K562 (cell line): ENCODE measurements around the gene GDF2. TPM values are rescaled to one million over a fixed set of nuclear protein-coding genes. Genes with fewer than 3 reads are reported as not detected.

Experiments
- CBX8 ChIP-seq: fragments of 200-600 bp; sonication (generic); IDR thresholded peaks from 2 replicates; pipeline ENCODE4 v1.6.1; 2012; ENCODE audit warnings: borderline replicate concordance, mixed run types, low read depth, mild to moderate bottlenecking, moderate library complexity, mixed read lengths, low read length, control low read depth, inconsistent platforms; ENCODE audit not compliant: poor library complexity, severe bottlenecking; ENCODE audit errors: extremely low read depth
- ELF2 ChIP-seq: fragments of 250-450 bp; sonication (Bioruptor Pico); IDR thresholded peaks from 2 replicates; pipeline ENCODE4 v1.5.0; 2021; ENCODE audit warnings: mild to moderate bottlenecking
- EZH2 ChIP-seq: IDR thresholded peaks from 2 replicates; pipeline ENCODE4 v1.6.1; 2012; ENCODE audit warnings: low read depth, mild to moderate bottlenecking, inconsistent platforms, low read length, borderline replicate concordance
- SRF ChIP-seq, 2 experiments: fragments of 250-450, 450-650 bp in 1 of 2; sonication (Bioruptor Pico) in 1 of 2; sonication (generic) in 1 of 2; formaldehyde crosslinking; IDR thresholded peaks; 2 replicates each; pipeline versions ENCODE4 v1.5.0 to v1.5.1; 2020 to 2022; ENCODE audit warnings: mild to moderate bottlenecking in 1 of 2, missing genetic modification reagents in 1 of 2
- STAG1 ChIP-seq: sonication (generic); formaldehyde crosslinking; IDR thresholded peaks from 2 replicates; pipeline ENCODE4 v1.5.0; 2020; ENCODE audit warnings: missing genetic modification reagents, borderline replicate concordance
- U2AF2 ChIP-seq: fragments of 200-400 bp; formaldehyde crosslinking; optimal IDR thresholded peaks from 2 replicates; pipeline ENCODE3; 2017; ENCODE audit warnings: low read depth, mild to moderate bottlenecking, low read length
- polyA plus RNA-seq, 8 experiments: library from polyadenylated mRNA; depleted of rRNA in 4 of 8; stranded (reverse) in 5 of 8; unstranded in 3 of 8; fragments of >200 nt; fragmentation: Nextera tagmentation in 2 of 8; fragmentation: Illumina TruSeq in 1 of 8; extraction: Ambion mirVana in 2 of 8; extraction: Trizol in 1 of 8; gene quantifications; 2 replicates each; pipeline versions ENCODE4 v1.2.1 to v1.2.3, GENCODE V29; 2011 to 2014; ENCODE audit warnings: inconsistent platforms in 1 of 8, missing spikeins in 1 of 8
- total RNA-seq, 7 experiments: library from RNA; depleted of rRNA in 6 of 7; stranded (reverse); fragments of >200 nt in 6 of 7; fragmentation: Illumina TruSeq in 2 of 7; extraction: Trizol in 2 of 7; gene quantifications; 2 replicates each; pipeline versions ENCODE4 v1.2.1 to v1.2.3, GENCODE V29; 2011 to 2021; ENCODE audit warnings: low replicate concordance in 1 of 7
- TF ChIP-seq, protein P1 (sequence below): sonication (generic); formaldehyde crosslinking; IDR thresholded peaks from 2 replicates; pipeline ENCODE4 v1.8.0; 2023; ENCODE audit warnings: missing genetic modification reagents, mild to moderate bottlenecking, borderline replicate concordance
- TF ChIP-seq, protein P2 (sequence below): sonication (generic); formaldehyde crosslinking; IDR thresholded peaks from 2 replicates; pipeline ENCODE4 v1.8.1; 2023; ENCODE audit warnings: mild to moderate bottlenecking, missing genetic modification reagents
- TF ChIP-seq, protein P3 (sequence below): sonication (generic); formaldehyde crosslinking; IDR thresholded peaks from 2 replicates; pipeline ENCODE4 v1.8.0; 2022; ENCODE audit warnings: mild to moderate bottlenecking, missing genetic modification reagents
- TF ChIP-seq, protein P4 (sequence below), 2 experiments: fragments of 200-800 bp in 1 of 2; sonication (Bioruptor generic) in 1 of 2; sonication (generic) in 1 of 2; formaldehyde crosslinking in 1 of 2; IDR thresholded peaks in 1 of 2; conservative IDR thresholded peaks in 1 of 2; 2 replicates each; pipeline versions ENCODE4 v1.5.0 to v1.6.1; 2016 to 2020; ENCODE audit warnings: missing compliant biosample characterization in 1 of 2, missing genetic modification characterization in 1 of 2, missing genetic modification reagents in 1 of 2

GDF2 gene
- total and polyA plus RNA-seq, 9 of the 15 experiments (the other 6 are each of a cell fraction or from before 2014, with no cell fraction given), result 0.08 to 0.58 (median 0.27) TPM; not detected in 2

DNA sequence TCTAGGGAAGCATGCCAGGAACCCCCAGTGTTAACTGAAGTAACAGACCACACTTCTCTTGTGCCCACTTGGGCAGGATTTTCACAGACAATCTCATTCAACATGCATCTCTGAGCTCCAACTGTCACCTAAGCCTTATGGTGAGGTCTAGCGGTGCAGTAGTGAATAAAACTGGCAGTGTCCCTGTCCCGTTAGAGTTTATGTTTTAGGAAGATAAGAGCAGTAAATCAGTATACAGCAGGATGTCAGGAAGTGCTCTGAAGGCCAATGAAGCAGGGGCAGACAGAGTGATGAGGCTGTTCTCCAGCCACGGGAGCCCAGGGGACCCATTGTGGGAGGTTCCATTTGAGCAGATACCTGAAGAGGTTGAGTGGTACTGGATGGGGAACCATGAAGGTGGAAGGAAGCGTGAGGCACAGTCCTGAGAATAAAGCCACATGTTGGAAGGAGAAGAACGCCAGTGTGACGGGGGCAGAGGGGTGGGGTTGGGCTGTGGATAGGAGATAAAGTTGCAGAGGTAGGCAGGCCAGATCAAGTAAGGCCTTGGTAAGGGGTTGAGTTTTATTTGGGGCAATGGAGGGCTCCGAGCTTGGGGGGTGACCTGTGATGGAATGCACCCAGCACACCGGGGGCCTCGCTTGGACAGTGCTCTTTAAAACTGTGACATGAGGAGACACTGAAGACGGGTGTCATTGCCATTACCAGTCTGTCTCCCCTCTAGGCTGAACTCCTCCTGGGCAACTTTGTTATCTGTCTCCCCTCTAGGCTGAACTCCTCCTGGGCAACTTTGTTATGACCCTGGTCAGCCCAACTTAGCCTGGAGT, 15.7 kb upstream of the GDF2 start (continued):
- TF ChIP-seq, protein P1, sequence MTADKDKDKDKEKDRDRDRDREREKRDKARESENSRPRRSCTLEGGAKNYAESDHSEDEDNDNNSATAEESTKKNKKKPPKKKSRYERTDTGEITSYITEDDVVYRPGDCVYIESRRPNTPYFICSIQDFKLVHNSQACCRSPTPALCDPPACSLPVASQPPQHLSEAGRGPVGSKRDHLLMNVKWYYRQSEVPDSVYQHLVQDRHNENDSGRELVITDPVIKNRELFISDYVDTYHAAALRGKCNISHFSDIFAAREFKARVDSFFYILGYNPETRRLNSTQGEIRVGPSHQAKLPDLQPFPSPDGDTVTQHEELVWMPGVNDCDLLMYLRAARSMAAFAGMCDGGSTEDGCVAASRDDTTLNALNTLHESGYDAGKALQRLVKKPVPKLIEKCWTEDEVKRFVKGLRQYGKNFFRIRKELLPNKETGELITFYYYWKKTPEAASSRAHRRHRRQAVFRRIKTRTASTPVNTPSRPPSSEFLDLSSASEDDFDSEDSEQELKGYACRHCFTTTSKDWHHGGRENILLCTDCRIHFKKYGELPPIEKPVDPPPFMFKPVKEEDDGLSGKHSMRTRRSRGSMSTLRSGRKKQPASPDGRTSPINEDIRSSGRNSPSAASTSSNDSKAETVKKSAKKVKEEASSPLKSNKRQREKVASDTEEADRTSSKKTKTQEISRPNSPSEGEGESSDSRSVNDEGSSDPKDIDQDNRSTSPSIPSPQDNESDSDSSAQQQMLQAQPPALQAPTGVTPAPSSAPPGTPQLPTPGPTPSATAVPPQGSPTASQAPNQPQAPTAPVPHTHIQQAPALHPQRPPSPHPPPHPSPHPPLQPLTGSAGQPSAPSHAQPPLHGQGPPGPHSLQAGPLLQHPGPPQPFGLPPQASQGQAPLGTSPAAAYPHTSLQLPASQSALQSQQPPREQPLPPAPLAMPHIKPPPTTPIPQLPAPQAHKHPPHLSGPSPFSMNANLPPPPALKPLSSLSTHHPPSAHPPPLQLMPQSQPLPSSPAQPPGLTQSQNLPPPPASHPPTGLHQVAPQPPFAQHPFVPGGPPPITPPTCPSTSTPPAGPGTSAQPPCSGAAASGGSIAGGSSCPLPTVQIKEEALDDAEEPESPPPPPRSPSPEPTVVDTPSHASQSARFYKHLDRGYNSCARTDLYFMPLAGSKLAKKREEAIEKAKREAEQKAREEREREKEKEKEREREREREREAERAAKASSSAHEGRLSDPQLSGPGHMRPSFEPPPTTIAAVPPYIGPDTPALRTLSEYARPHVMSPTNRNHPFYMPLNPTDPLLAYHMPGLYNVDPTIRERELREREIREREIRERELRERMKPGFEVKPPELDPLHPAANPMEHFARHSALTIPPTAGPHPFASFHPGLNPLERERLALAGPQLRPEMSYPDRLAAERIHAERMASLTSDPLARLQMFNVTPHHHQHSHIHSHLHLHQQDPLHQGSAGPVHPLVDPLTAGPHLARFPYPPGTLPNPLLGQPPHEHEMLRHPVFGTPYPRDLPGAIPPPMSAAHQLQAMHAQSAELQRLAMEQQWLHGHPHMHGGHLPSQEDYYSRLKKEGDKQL (CRISPR knock-in tag), result no peak
- TF ChIP-seq U2AF2 (no peak), CBX8 (no peak), SRF (CRISPR knock-in tag; IDR thresholded peaks at IDR 0.05) (no peak), STAG1 (CRISPR knock-in tag) (no peak), EZH2 (no peak), ELF2 (CRISPR knock-in tag) (no peak)
- TF ChIP-seq, protein P2, sequence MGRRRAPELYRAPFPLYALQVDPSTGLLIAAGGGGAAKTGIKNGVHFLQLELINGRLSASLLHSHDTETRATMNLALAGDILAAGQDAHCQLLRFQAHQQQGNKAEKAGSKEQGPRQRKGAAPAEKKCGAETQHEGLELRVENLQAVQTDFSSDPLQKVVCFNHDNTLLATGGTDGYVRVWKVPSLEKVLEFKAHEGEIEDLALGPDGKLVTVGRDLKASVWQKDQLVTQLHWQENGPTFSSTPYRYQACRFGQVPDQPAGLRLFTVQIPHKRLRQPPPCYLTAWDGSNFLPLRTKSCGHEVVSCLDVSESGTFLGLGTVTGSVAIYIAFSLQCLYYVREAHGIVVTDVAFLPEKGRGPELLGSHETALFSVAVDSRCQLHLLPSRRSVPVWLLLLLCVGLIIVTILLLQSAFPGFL (CRISPR knock-in tag), result no peak
- TF ChIP-seq, protein P3, sequence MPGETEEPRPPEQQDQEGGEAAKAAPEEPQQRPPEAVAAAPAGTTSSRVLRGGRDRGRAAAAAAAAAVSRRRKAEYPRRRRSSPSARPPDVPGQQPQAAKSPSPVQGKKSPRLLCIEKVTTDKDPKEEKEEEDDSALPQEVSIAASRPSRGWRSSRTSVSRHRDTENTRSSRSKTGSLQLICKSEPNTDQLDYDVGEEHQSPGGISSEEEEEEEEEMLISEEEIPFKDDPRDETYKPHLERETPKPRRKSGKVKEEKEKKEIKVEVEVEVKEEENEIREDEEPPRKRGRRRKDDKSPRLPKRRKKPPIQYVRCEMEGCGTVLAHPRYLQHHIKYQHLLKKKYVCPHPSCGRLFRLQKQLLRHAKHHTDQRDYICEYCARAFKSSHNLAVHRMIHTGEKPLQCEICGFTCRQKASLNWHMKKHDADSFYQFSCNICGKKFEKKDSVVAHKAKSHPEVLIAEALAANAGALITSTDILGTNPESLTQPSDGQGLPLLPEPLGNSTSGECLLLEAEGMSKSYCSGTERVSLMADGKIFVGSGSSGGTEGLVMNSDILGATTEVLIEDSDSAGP (CRISPR knock-in tag), result no peak
- TF ChIP-seq, protein P4, sequence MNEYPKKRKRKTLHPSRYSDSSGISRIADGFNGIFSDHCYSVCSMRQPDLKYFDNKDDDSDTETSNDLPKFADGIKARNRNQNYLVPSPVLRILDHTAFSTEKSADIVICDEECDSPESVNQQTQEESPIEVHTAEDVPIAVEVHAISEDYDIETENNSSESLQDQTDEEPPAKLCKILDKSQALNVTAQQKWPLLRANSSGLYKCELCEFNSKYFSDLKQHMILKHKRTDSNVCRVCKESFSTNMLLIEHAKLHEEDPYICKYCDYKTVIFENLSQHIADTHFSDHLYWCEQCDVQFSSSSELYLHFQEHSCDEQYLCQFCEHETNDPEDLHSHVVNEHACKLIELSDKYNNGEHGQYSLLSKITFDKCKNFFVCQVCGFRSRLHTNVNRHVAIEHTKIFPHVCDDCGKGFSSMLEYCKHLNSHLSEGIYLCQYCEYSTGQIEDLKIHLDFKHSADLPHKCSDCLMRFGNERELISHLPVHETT (CRISPR knock-in tag; conservative IDR thresholded peaks at IDR 0.05 in 1 of 2, IDR thresholded peaks at IDR 0.05 in 1 of 2), result no peak
